ENCODE data around the gene PLIN5.
"Not testable (repeated sequence)": the region's sequence is repeated elsewhere in the genome, so short reads cannot be mapped to it uniquely, and the experiment has no call there.

DNA sequence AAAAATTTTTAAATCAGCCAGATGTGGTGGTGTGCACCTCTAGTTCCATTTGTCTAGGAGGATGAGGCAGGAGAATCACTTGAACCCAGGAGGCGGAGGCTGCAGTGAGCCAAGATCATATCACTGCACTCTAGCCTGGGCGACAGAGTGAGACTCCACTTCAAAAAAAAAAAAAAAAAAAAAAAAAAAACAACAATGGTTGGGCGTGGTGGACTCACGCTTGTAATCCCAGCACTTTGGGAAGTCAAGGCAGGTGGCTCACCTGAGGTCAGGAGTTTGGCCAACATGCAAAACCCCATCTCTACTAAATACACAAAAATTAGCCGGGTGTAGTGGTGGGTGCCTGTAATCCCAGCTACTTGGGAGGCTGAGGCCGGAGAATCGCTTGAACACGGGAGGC lies 7.6 kb downstream of the PLIN5 start:
- TF ChIP-seq POLR2AphosphoS5 (IDR thresholded peaks at IDR 0.05); TAF1 (IDR thresholded peaks at IDR 0.05; ENCODE audit: low read depth); MXI1 (conservative IDR thresholded peaks at IDR 0.05; ENCODE audit: poor library complexity, severe bottlenecking); RAD21 (conservative IDR thresholded peaks at IDR 0.05); SMC3 (conservative IDR thresholded peaks at IDR 0.05; ENCODE audit: poor library complexity): not testable (repeated sequence)
- TF ChIP-seq, protein P1, sequence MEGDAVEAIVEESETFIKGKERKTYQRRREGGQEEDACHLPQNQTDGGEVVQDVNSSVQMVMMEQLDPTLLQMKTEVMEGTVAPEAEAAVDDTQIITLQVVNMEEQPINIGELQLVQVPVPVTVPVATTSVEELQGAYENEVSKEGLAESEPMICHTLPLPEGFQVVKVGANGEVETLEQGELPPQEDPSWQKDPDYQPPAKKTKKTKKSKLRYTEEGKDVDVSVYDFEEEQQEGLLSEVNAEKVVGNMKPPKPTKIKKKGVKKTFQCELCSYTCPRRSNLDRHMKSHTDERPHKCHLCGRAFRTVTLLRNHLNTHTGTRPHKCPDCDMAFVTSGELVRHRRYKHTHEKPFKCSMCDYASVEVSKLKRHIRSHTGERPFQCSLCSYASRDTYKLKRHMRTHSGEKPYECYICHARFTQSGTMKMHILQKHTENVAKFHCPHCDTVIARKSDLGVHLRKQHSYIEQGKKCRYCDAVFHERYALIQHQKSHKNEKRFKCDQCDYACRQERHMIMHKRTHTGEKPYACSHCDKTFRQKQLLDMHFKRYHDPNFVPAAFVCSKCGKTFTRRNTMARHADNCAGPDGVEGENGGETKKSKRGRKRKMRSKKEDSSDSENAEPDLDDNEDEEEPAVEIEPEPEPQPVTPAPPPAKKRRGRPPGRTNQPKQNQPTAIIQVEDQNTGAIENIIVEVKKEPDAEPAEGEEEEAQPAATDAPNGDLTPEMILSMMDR (IDR thresholded peaks at IDR 0.05; ENCODE audit: poor library complexity, severe bottlenecking), result not testable (repeated sequence)
- TF ChIP-seq, protein P2, sequence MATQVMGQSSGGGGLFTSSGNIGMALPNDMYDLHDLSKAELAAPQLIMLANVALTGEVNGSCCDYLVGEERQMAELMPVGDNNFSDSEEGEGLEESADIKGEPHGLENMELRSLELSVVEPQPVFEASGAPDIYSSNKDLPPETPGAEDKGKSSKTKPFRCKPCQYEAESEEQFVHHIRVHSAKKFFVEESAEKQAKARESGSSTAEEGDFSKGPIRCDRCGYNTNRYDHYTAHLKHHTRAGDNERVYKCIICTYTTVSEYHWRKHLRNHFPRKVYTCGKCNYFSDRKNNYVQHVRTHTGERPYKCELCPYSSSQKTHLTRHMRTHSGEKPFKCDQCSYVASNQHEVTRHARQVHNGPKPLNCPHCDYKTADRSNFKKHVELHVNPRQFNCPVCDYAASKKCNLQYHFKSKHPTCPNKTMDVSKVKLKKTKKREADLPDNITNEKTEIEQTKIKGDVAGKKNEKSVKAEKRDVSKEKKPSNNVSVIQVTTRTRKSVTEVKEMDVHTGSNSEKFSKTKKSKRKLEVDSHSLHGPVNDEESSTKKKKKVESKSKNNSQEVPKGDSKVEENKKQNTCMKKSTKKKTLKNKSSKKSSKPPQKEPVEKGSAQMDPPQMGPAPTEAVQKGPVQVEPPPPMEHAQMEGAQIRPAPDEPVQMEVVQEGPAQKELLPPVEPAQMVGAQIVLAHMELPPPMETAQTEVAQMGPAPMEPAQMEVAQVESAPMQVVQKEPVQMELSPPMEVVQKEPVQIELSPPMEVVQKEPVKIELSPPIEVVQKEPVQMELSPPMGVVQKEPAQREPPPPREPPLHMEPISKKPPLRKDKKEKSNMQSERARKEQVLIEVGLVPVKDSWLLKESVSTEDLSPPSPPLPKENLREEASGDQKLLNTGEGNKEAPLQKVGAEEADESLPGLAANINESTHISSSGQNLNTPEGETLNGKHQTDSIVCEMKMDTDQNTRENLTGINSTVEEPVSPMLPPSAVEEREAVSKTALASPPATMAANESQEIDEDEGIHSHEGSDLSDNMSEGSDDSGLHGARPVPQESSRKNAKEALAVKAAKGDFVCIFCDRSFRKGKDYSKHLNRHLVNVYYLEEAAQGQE (IDR thresholded peaks at IDR 0.05; ENCODE audit: borderline replicate concordance), result not testable (repeated sequence)

All from neural cell (in vitro differentiated cells).